ENCODE data around the gene ZDHHC5.

GRCh38 chr11:57746920-57747319 is 79.0 kb downstream of the ZDHHC5 start:
- TF ChIP-seq, protein P1, sequence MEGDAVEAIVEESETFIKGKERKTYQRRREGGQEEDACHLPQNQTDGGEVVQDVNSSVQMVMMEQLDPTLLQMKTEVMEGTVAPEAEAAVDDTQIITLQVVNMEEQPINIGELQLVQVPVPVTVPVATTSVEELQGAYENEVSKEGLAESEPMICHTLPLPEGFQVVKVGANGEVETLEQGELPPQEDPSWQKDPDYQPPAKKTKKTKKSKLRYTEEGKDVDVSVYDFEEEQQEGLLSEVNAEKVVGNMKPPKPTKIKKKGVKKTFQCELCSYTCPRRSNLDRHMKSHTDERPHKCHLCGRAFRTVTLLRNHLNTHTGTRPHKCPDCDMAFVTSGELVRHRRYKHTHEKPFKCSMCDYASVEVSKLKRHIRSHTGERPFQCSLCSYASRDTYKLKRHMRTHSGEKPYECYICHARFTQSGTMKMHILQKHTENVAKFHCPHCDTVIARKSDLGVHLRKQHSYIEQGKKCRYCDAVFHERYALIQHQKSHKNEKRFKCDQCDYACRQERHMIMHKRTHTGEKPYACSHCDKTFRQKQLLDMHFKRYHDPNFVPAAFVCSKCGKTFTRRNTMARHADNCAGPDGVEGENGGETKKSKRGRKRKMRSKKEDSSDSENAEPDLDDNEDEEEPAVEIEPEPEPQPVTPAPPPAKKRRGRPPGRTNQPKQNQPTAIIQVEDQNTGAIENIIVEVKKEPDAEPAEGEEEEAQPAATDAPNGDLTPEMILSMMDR (IDR thresholded peaks at IDR 0.05; ENCODE audit: low read length) = no peak
- no peak for TF ChIP-seq EZH2 (optimal IDR thresholded peaks at IDR 0.05; ENCODE audit: low read depth, low read length)

Measured in MM.1S (cell line).